WI38 (cell line): ENCODE results near the gene LITAF.

Experiments
- H3K4me3 ChIP-seq: 2 replicates; pipeline ENCODE4 v1.5.1; 2011; ENCODE audit warnings: low read depth, mild to moderate bottlenecking, control low read depth, low read length
- CTCF ChIP-seq: IDR thresholded peaks from 2 replicates; pipeline ENCODE4 v1.5.1; 2012; ENCODE audit warnings: low read depth, mild to moderate bottlenecking, control low read depth, low read length

Gene LITAF

GRCh38 chr16:11535494-11535893 lies 51.2 kb downstream of the LITAF start:
- no peak overlapping the region for H3K4me3 ChIP-seq
- TF ChIP-seq CTCF: no peak

GRCh38 chr16:11534262-11534661 lies 52.5 kb downstream of the LITAF start:
- no peak for TF ChIP-seq CTCF
- H3K4me3 ChIP-seq: no peak overlapping the region

- no peak overlapping the region for H3K4me3 ChIP-seq
- TF ChIP-seq CTCF: no peak
Observed at GRCh38 chr16:11533588-11533987, 53.1 kb downstream of the LITAF start.

GRCh38 chr16:11530171-11530940 lies 56.4 kb downstream of the LITAF start:
- H3K4me3 ChIP-seq: no peak overlapping the region
- no peak for TF ChIP-seq CTCF

- TF ChIP-seq CTCF: no peak
- no peak overlapping the region for H3K4me3 ChIP-seq
Observed at GRCh38 chr16:11529285-11529684, 57.4 kb downstream of the LITAF start.

GRCh38 chr16:11528053-11528452 lies 58.7 kb downstream of the LITAF start:
- no peak overlapping the region for H3K4me3 ChIP-seq
- TF ChIP-seq CTCF: no peak

GRCh38 chr16:11526655-11527350 lies 59.9 kb downstream of the LITAF start:
- no peak for TF ChIP-seq CTCF
- H3K4me3 ChIP-seq: no peak overlapping the region
